GM10248 (cell line): ENCODE results near the gene CLEC17A.
A peak's percentile ranks its signal among the peaks of the same experiment; 100 is the strongest.

Experiments used
- CTCF ChIA-PET: fragments of 300-600 bp; sonication (Branson Sonifier 250); formaldehyde crosslinking; extraction: SDS; loops from one replicate; lab custom pipeline; 2021; ENCODE audit warnings: antibody characterized with exemption; lab: Yijun Ruan, JAX
- POLR2A ChIA-PET: fragments of 350-650 bp; sonication (Branson Sonifier 250); formaldehyde crosslinking; extraction: SDS; loops from one replicate; lab custom pipeline; 2020; ENCODE audit warnings: antibody characterized with exemption; lab: Yijun Ruan, JAX
- DNase-seq: peaks from one replicate; pipeline ENCODE4 v3.0.0; 2012; ENCODE audit errors: extremely low spot score
- TF ChIP-seq, protein P1 (sequence below): IDR thresholded peaks from 2 replicates; pipeline ENCODE4 v1.5.1; 2012; ENCODE audit warnings: mild to moderate bottlenecking, low read depth; ENCODE audit errors: extremely low read depth, missing control alignments, control extremely low read depth

CLEC17A gene

DNA sequence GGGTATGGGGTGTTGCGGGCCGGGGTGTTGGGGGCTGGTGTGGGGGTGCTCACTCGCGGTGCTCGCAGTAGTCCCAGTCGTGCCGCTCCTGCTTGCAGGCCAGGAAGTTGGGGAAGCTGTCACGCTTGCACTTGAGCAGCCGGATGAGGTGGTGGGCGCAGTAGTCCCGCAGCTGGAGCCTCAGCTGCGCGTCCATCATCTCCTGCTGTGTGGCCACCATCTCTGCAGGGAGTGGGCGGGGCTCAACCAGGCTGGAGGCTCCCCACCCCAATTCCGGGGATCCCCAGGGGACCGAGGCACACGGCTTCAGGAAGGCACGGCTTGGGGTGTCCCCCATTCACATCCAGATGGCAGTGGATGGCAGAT lies 16.2 kb upstream of the CLEC17A start:
- ChIA-PET POLR2A (no interaction called here), CTCF (interaction anchor here (5.5 kb wide), 1 partner anchor 10 kb away, joined by 49 read pairs; no protein-coding TSS in a partner anchor)
- no peak for DNase-seq
- TF ChIP-seq, protein P1, sequence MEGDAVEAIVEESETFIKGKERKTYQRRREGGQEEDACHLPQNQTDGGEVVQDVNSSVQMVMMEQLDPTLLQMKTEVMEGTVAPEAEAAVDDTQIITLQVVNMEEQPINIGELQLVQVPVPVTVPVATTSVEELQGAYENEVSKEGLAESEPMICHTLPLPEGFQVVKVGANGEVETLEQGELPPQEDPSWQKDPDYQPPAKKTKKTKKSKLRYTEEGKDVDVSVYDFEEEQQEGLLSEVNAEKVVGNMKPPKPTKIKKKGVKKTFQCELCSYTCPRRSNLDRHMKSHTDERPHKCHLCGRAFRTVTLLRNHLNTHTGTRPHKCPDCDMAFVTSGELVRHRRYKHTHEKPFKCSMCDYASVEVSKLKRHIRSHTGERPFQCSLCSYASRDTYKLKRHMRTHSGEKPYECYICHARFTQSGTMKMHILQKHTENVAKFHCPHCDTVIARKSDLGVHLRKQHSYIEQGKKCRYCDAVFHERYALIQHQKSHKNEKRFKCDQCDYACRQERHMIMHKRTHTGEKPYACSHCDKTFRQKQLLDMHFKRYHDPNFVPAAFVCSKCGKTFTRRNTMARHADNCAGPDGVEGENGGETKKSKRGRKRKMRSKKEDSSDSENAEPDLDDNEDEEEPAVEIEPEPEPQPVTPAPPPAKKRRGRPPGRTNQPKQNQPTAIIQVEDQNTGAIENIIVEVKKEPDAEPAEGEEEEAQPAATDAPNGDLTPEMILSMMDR, result no peak

DNA sequence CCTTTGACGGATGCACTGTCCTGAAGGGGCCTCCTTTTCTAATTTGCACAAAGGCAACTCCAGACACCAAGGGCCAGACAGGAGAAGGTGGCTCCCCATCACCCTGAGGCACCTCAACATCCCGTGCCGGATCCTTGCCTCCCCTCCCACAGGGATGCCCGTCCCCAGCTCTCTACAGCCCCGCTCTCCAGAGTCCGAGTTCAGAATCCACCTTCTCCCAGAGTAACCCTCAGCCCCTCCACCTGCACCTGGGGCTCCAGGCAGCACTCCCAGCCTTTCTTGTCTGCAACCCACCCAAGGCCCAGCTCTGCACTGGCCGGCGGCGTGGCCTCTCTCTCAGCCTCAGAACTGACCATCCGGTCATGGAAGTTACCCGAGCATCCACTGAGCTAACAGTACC lies 15.8 kb upstream of the CLEC17A start:
- POLR2A ChIA-PET, result no interaction called here
- TF ChIP-seq, protein P1, result no peak
- DNase-seq, result no peak
- CTCF ChIA-PET, result interaction anchor here (2.3 to 5.5 kb wide), 2 partner anchors 10 to 13 kb away, joined by 7 to 49 read pairs; no protein-coding TSS in a partner anchor

DNA sequence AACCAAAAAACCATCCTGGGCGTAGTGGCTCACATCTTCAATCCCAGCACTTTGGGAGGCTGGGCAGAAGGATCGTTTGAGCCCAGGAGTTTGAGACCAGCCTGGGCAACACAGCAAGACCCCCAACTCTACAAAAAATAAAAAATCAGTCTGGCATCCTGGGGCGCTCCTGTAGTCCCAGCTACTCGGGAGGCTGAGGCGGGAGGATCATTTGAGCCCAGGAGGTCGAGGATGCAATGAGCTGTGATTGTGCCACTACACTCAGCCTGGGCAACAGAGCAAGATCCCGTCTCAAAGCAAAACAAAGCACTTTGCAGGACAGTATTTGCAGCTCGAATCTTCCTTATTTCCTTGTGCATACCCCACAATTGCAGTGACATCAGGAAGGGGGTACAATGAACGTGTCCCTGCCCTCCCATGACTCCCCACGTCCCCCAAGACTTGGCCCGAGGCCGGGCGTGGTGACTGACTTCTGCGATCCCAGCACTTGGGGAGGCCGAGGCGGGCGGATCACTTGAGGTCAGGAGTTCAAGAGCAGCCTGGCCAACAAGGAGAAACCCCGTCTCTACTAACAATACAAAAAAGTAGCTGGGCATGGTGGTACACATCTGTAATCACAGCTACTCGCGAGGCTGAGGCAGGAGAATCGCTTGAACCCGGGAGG lies 11.9 kb upstream of the CLEC17A start:
- ChIA-PET POLR2A (no interaction called here), CTCF (interaction anchor here (1.6 to 14.1 kb wide), 8 partner anchors 8 to 215 kb away, joined by 4 to 307 read pairs (median 22); partner anchors contain the start of gene ZNF333)

DNA sequence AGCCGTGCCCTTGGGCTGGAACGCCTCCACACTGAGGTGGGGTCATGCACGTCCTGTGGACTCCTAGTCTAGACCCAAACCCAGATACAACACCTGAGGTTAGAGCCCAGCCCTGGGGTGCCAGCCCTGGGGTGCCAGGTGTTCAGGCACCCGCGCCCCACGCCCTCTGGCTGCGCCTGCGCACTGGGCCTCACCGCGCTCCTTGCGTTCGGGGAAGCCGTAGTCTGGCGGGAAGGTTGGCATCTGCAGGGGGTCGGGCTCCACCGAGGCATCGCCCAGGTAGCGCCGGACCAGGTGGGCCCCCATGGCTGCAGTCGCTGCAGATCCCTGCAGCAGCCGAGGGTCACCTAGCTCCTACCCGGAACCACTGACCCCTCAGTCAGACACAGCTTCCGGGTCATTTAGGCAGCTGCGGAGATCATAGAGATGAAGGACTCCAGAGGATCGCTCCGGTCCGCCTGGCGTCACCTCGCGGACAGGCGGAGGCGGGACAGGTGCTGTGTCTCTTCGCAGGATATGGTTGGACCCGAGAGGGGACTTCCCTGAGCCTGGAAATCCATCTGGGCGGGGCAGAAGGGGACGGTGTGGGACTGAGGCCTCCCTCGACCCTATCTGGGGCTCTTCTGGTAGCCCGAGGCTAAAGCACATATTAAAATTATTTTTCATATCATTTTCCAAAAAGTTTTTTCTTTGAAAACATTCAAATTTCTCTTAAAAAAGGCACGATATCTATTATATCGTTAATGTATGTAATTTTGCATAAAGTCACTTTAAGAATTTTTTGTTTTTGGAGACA lies 11.0 kb upstream of the CLEC17A start, which contains the start of gene NDUFB7:
Gene NDUFB7 (minus strand): TSS at position 372 of the 796 bp plus-strand sequence. CDS start 66 bp downstream, at position 306.
- peak; percentile 91 for DNase-seq
- POLR2A ChIA-PET, result interaction anchor here (0.7 kb wide), 1 partner anchor 1625 kb away, joined by 4 read pairs; no protein-coding TSS in a partner anchor
- CTCF ChIA-PET, result interaction anchor here (0.6 to 14.1 kb wide), 15 partner anchors 8 to 214 kb away, joined by 3 to 307 read pairs (median 5); partner anchors contain the start of gene ZNF333
- TF ChIP-seq, protein P1, result peak; percentile 93

More for the DNA sequence above, 11.9 kb upstream of the CLEC17A start:
- no peak for DNase-seq
- TF ChIP-seq, protein P1, result no peak

DNA sequence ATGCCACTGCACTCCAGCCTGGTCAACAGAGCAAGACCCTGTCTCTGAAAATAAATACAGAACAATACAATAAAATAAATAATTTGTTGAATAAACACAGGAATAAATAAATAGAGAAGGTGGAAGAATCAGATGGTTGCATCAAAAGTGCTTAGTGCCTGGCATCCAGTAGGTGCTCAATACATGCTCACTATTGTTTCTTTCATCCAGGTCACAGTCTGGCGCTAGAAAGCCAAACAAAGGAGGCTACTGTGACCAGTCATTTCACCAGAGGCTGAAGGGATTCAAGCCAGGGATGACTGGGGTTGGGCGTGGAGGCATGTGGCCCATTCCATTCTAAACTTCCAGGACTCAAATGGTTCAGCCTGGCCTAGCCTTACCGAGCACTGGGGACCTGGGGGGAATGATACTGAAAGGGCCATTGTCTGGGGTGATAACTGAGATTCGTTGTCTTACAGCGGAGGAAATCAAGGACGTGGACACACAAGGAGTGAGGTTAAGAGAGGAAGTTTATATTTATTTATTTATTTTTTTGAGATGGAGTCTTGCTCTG lies 7.4 kb upstream of the CLEC17A start:
- DNase-seq, result no peak
- POLR2A ChIA-PET, result no interaction called here
- CTCF ChIA-PET, result interaction anchor here (1.6 to 14.1 kb wide), 2 partner anchors 37 to 113 kb away, joined by 4 to 307 read pairs; partner anchors contain the start of gene ZNF333
- TF ChIP-seq, protein P1, result no peak

DNA sequence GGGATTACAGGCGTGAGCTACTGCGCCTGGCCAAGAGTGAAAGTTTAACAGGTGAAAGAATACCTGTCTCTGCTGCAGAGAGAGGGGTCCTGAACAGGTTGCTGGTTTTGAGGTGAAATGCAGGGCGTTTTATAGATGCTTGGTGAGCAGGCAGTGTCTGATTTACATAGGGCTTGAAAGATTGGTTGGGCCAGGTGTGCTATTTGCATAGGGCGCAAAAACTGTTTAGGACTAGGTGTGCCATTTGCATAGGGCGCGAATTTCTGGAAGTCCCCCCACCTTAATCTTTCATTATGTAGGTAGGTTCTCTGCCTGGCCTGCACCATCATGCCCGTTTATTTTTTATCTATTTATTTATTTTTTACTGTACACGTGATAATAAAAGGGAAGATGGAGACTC lies 6.5 kb upstream of the CLEC17A start:
- no peak for DNase-seq
- CTCF ChIA-PET, result interaction anchor here (1.6 to 14.1 kb wide), 2 partner anchors 36 to 112 kb away, joined by 4 to 307 read pairs; partner anchors contain the start of gene ZNF333
- POLR2A ChIA-PET, result no interaction called here
- TF ChIP-seq, protein P1, result no peak
